Astrocyte (in vitro differentiated cells and primary cell): Measurements from ENCODE around the gene KDM7A.

ENCODE experiments used
- CTCF ChIP-seq: IDR thresholded peaks from 2 replicates; pipeline ENCODE4 v1.5.1; 2011; ENCODE audit warnings: low read depth, mild to moderate bottlenecking, inconsistent platforms, low read length, moderate library complexity; ENCODE audit not compliant: insufficient read depth
- EZH2 ChIP-seq: IDR thresholded peaks from 2 replicates; pipeline ENCODE4 v1.6.1; 2012; ENCODE audit warnings: mild to moderate bottlenecking, low read length, inconsistent platforms; ENCODE audit not compliant: insufficient read depth

DNA sequence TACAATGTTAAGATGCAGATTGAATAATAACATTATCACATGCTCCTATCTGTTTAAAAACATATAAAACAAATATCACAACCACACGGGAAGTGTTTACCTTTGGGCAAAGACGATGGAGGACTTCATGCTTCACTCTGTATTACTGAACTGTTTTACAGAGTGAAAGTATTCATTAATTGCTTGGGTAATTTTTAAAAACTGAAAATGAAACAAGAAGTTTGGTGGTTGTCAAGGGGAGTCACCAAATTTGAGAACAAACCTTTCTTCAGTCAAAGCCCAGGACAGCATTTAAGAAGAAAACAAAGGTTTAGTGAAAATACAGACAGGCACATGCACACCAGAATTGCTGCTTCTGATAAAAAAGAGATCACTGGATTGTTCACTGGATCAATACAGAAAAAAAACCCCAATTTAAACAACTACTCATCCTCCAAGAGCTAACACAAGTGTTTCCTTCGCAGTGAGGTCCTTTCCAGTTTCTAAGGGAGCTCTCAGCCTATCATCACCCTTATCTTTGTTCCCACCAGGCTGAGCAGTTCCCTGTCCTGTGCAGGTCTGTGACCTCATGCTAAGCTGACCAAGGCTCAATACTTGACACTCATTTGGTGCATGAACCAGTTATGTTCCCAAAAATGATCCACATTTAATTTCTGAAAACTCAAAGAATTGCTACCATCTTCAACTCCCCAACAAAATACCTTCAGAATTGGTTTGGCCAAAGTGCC is 122.8 kb downstream of the KDM7A start:
- TF ChIP-seq CTCF (no peak), EZH2 (no peak)
